WTC11 (cell line): ENCODE measurements around the gene DOCK1.

ENCODE experiments used
- CTCF ChIP-seq: fragments of 200-600 bp; IDR thresholded peaks from 2 replicates; pipeline ENCODE4 v1.8.0; 2022; ENCODE audit warnings: antibody characterized with exemption
- E2F1 ChIP-seq: sonication (generic); formaldehyde crosslinking; IDR thresholded peaks from 2 replicates; pipeline ENCODE4 v1.8.0; 2022; ENCODE audit warnings: mild to moderate bottlenecking, missing genetic modification reagents
- ETV6 ChIP-seq: sonication (generic); formaldehyde crosslinking; IDR thresholded peaks from 2 replicates; pipeline ENCODE4 v1.8.1; 2022; ENCODE audit warnings: mild to moderate bottlenecking, missing genetic modification reagents
- FOXP1 ChIP-seq: sonication (generic); formaldehyde crosslinking; IDR thresholded peaks from 2 replicates; pipeline ENCODE4 v1.8.0; 2022; ENCODE audit warnings: missing genetic modification reagents, mild to moderate bottlenecking, moderate library complexity, borderline replicate concordance
- TF ChIP-seq, protein P1 (sequence below): sonication (generic); formaldehyde crosslinking; IDR thresholded peaks from 2 replicates; pipeline ENCODE4 v1.8.1; 2023; ENCODE audit warnings: mild to moderate bottlenecking, missing genetic modification reagents, moderate library complexity

DNA sequence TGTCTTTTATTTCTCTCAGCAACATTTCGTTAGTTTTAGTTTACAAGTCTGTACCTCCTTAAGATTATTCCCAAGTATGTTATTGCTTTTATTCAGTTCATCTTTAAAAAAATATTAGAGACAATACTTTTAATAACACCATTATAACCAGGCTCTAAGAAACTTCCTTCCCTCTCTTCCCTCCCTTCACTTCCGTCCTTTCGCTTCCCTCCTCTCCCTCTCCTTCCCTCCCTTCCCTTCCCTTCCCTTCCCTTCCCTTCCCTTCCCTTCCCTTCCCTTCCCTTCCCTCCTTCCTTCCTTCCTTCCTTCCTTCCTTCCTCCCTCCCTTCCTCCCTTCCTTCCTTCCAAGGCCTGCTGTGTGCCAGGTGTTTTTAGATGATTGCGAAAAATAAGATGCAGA is 58.1 kb downstream of the DOCK1 start:
- TF ChIP-seq ETV6 (CRISPR knock-in tag) (no peak), FOXP1 (CRISPR knock-in tag) (no peak), CTCF (no peak), E2F1 (CRISPR knock-in tag) (no peak)
- TF ChIP-seq, protein P1, sequence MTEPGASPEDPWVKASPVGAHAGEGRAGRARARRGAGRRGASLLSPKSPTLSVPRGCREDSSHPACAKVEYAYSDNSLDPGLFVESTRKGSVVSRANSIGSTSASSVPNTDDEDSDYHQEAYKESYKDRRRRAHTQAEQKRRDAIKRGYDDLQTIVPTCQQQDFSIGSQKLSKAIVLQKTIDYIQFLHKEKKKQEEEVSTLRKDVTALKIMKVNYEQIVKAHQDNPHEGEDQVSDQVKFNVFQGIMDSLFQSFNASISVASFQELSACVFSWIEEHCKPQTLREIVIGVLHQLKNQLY (CRISPR knock-in tag), result no peak
